OCI-M1 (cell line): ENCODE data around the gene GANC.
A peak's percentile ranks its signal among the peaks of the same experiment; 100 is the strongest.
"Not testable (repeated sequence)": the region's sequence is repeated elsewhere in the genome, so short reads cannot be mapped to it uniquely, and the experiment has no call there.

ENCODE experiments used
- DNase-seq: peaks from one replicate; lab custom pipeline; 2025; lab: John Stamatoyannopoulos, UW

Gene GANC

GRCh38 chr15:42282926-42283325, 9.9 kb downstream of the GANC start:
- DNase-seq = no peak

GRCh38 chr15:42283671-42284070, 10.7 kb downstream of the GANC start:
- DNase-seq = no peak

DNA sequence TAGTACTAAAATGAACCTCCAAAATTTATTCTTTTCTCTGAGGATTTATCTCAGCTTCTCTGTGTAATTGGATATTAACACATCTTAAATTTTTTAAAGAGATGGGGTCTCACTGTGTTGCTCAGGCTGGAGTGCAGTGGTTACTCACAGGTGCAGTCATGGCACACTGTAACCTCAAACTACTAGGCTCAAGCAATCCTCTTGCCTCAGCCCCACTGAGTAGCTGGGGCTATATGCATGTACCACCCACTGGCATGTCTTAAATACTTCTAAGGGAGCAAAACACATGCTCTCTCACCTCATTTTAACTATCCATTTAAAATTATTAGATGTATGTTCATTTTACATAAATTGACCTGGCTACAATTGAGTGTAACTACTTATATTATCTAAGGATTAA, 11.6 kb downstream of the GANC start:
- DNase-seq = no peak

DNA sequence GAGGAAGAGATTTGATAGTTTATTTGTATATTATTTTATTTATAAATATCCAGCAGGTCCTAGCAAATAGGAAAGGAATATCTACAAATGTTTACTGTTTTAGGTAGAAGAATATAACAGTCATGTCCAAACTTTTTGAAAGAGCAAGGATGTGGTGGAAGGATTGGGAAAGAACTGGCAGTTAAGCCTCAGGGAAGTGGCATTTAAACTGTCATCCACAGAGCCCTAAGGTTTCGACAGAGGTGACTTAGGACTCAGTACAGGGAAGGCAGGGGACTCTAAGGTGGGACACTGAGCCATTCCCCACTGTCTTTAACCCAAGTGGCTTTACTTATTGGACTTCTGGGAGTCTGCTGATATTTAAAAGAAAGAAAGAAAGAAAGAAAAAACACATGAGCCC, 12.0 kb downstream of the GANC start:
- DNase-seq = no peak

- DNase-seq = peak; percentile 55
Observed at GRCh38 chr15:42286445-42287029, 13.5 kb downstream of the GANC start.

DNA sequence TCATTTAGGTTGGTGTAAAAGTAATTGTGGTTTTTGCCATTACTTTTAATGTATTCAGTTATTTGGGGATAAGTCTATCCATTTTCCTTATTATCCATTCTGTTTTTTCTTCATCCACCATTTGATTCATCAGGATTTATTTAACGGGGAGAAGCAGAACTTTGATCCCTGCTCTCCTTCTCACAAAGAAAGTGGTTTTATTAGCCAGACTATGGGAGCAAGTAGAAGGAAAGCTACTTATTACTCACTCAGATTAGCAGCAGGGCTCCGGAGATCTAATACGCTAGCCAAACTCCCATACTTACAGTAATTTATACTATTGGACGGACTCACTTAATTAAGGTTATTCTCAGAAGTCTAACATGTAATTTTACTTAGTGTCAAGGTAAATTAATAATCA, 14.9 kb downstream of the GANC start:
- no peak for DNase-seq

GRCh38 chr15:42289166-42289565, 16.2 kb downstream of the GANC start:
- no peak for DNase-seq

DNA sequence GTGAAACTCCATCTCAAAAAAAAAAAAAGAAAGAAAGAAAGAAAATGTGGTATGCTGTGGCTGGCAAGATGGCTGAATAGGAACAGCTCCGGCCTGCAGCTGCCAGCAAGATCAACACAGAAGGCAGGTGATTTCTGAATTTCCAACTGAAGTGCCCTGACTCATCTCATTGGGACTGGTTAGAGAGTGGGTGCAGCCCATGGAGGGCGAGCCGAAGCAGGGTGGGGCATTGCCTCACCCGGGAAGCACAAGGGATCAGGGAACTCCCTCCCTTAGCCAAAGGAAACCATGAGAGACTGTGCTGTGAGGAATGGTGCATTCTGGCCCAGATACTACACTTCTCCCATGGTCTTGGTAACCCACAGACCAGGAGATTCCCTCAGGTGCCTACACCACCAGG, 28.0 kb downstream of the GANC start:
- not testable (repeated sequence) for DNase-seq

GRCh38 chr15:42306681-42307080, 33.7 kb downstream of the GANC start:
- DNase-seq = no peak

GRCh38 chr15:42313463-42313862, 40.5 kb downstream of the GANC start:
- peak; percentile 8 for DNase-seq

DNA sequence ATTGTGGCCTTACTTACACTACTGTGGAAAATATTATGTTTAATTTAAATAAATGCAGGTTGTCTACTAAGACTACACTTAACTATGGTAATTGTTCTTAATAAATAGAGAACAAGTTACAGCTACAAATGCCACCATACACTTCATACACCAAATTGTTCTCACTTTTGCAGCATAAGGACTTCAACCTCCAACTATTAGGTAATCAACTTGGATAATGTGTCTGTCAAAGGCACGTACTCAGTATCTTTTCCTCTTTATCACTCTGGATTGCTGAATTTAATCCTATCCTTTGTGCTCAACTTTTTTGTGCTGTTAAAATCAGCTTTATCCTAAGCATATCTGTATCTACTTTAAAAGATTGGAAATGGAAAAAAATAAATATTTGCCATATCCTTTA, 41.8 kb downstream of the GANC start:
- no peak for DNase-seq

GRCh38 chr15:42315521-42315920, 42.5 kb downstream of the GANC start:
- DNase-seq = no peak

- not testable (repeated sequence) for DNase-seq
Observed at GRCh38 chr15:42316282-42316805, 43.3 kb downstream of the GANC start.

DNA sequence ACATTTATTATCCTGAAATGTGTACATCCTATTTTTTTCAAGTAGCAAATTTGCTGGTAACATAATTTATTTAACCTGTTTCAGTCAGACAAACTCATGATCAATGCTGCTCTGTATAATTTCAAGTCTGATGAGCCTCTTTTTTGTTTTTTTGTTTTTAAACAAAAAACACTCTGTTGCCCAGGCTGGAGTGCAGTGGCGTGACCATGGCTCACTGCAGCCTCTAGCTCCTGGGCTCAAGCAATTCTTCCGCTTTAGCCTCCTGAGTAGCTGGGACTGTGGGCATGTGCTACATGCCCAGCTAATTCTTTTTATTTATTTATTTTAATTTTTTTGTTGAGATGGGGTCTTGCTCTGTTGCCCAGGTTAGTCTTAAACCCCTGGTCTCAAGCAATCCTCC, 46.2 kb downstream of the GANC start:
- no peak for DNase-seq

GRCh38 chr15:42324308-42324707, 51.3 kb downstream of the GANC start:
- no peak for DNase-seq

DNA sequence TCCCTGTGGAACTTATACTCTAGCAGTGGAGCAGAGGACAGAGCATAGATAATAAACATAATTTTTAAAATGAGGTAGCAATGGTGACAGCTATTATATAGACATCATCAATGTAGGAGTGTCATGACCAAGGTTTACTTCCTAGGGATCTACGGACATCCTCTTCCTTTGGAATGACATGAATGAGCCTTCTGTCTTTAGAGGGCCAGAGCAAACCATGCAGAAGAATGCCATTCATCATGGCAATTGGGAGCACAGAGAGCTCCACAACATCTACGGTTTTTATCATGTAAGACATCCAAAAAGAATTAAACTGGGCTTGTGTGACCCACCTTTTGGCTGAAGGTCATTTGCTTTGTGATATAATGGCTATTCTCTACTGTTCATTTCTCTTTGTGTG, 56.2 kb downstream of the GANC start:
- DNase-seq = no peak

- DNase-seq = no peak
Observed at GRCh38 chr15:42329992-42330391, 57.0 kb downstream of the GANC start.

GRCh38 chr15:42331235-42331634, 58.2 kb downstream of the GANC start:
- no peak for DNase-seq

- no peak for DNase-seq
Observed at GRCh38 chr15:42332331-42332730, 59.3 kb downstream of the GANC start.

GRCh38 chr15:42335074-42335473, 62.1 kb downstream of the GANC start:
- DNase-seq = no peak

- not testable (repeated sequence) for DNase-seq
Observed at GRCh38 chr15:42336650-42337049, 63.6 kb downstream of the GANC start.

DNA sequence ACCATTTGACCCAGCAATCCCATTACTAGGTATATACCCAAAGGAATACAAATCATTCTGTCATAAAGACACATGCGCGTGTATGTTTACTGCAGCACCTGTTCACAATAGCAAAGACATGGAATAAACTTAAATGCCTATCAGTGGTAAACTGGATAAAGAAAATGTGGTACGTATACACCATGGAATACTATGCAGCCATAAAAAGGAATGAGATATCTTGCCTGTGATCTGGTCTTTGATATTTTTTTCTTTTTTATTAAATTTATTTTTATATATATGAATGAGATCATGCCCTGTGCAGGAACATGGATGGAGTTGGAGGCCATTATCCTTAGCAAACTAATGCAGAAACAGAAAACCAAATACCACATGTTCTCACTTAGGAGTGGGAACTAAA, 64.1 kb downstream of the GANC start:
- DNase-seq = not testable (repeated sequence)

GRCh38 chr15:42338500-42338899, 65.5 kb downstream of the GANC start:
- DNase-seq = no peak

GRCh38 chr15:42343596-42344232, 70.7 kb downstream of the GANC start:
- DNase-seq = no peak
